HCT116 (cell line): ENCODE data around the gene FOXF2.

Experiments
- EZH2 ChIP-seq: fragments of 200-600 bp; sonication (generic); IDR thresholded peaks from 2 replicates; pipeline ENCODE4 v1.6.1; 2017; ENCODE audit warnings: antibody characterized with exemption, mixed run types
- EZH2phosphoT487 ChIP-seq: fragments of 200-600 bp; IDR thresholded peaks from 2 replicates; pipeline ENCODE4 v1.6.1; 2018; ENCODE audit warnings: antibody characterized with exemption, borderline replicate concordance
- SIN3A ChIP-seq: IDR thresholded peaks from 2 replicates; pipeline ENCODE4 v1.6.1; 2012; ENCODE audit warnings: low read depth
- SRF ChIP-seq: IDR thresholded peaks from 2 replicates; pipeline ENCODE4 v1.6.1; 2012; ENCODE audit warnings: low read depth
- YY1 ChIP-seq: IDR thresholded peaks from 2 replicates; pipeline ENCODE4 v1.6.1; 2011; ENCODE audit warnings: low read length, low read depth, moderate library complexity, mild to moderate bottlenecking; ENCODE audit not compliant: insufficient replicate concordance; ENCODE audit errors: extremely low read depth
- TF ChIP-seq, protein P1 (sequence below), 3 experiments: fragments of 200-600 bp in 1 of 3; sonication (generic) in 1 of 3; IDR thresholded peaks in 2 of 3; conservative IDR thresholded peaks in 1 of 3; 2 replicates each; pipeline ENCODE4 v1.5.1; 2012 to 2017; ENCODE audit warnings: low read depth in 2 of 3, low read length in 2 of 3, antibody characterized with exemption in 1 of 3, borderline replicate concordance in 1 of 3, control low read depth in 1 of 3, mild to moderate bottlenecking in 1 of 3, mixed read lengths in 1 of 3, mixed run types in 1 of 3, moderate library complexity in 1 of 3; ENCODE audit not compliant: insufficient read depth in 1 of 3

DNA sequence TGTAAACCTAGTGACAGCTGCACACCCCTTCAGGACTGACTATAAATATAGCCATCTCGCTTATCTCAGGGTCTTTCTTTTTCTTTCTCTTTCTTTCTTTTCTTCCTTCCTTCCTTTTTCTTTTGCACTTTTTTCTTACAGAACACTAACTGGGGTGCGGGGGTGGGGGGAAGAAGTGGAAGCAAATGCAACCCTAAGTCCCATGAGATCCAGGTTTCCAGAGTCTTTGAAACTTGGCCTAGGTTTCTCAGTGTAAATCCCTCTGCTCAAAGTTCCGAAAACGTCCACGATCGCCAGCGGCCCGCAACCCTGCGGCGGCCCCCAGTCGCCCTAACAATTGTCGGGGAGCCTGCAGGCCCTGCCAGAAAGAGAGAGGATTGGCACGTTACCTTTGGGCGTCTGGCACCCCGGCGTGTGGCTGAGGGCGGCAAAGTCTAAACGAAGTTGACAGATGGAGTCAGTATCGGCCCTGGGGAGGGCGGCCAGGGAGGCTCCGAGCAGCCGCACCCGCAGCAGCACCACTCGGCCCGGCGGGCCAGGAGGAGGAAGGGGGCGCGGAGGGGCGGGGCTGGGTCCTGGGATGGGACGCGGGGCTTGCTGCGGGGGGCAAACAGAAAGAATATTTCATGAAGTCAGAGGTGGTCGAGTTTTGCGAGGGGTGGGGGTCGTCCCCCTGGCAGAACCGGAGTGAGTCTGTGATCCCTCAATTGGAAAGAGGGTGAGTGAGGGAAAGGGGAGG, 577 bp upstream of the FOXF2 start:
- TF ChIP-seq, protein P1, sequence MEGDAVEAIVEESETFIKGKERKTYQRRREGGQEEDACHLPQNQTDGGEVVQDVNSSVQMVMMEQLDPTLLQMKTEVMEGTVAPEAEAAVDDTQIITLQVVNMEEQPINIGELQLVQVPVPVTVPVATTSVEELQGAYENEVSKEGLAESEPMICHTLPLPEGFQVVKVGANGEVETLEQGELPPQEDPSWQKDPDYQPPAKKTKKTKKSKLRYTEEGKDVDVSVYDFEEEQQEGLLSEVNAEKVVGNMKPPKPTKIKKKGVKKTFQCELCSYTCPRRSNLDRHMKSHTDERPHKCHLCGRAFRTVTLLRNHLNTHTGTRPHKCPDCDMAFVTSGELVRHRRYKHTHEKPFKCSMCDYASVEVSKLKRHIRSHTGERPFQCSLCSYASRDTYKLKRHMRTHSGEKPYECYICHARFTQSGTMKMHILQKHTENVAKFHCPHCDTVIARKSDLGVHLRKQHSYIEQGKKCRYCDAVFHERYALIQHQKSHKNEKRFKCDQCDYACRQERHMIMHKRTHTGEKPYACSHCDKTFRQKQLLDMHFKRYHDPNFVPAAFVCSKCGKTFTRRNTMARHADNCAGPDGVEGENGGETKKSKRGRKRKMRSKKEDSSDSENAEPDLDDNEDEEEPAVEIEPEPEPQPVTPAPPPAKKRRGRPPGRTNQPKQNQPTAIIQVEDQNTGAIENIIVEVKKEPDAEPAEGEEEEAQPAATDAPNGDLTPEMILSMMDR (IDR thresholded peaks at IDR 0.05 in 2 of 3, conservative IDR thresholded peaks at IDR 0.05 in 1 of 3; ENCODE audit: borderline replicate concordance in 1 of 3, insufficient read depth in 1 of 3, low read depth in 2 of 3, low read length in 2 of 3) = no peak
- TF ChIP-seq SRF (no peak), SIN3A (no peak), YY1 (no peak), EZH2phosphoT487 (no peak), EZH2 (no peak)
